GM12878 (cell line): ENCODE data around the gene ARL5A. TPM values are rescaled to one million over a fixed set of nuclear protein-coding genes. Genes with fewer than 3 reads are reported as not detected.

Source experiments
- BRCA1 ChIP-seq: IDR thresholded peaks from 2 replicates; pipeline ENCODE4 v1.6.1; 2011; ENCODE audit warnings: low read depth, low read length, improper control_type of control experiment
- HCFC1 ChIP-seq: fragments of 150-350 bp; IDR thresholded peaks from 2 replicates; pipeline ENCODE4 v1.6.1; 2014; ENCODE audit warnings: low read length
- RCOR1 ChIP-seq: conservative IDR thresholded peaks from 2 replicates; pipeline ENCODE4 v1.6.1; 2012; ENCODE audit warnings: low read depth, low read length, improper control_type of control experiment
- TBL1XR1 ChIP-seq: IDR thresholded peaks from 2 replicates; pipeline ENCODE4 v1.6.1; 2012; ENCODE audit warnings: low read depth, low read length, improper control_type of control experiment
- polyA plus RNA-seq, 11 experiments: library from polyadenylated mRNA; depleted of rRNA in 4 of 11; unstranded in 6 of 11; stranded (reverse) in 5 of 11; fragments of >200 nt; fragmentation: Nextera tagmentation in 4 of 11; fragmentation: Illumina TruSeq in 1 of 11; extraction: Ambion mirVana in 4 of 11; extraction: Trizol in 1 of 11; gene quantifications; 1 replicate in 1 of 11; 2 replicates in 10 of 11; pipeline versions ENCODE4 v1.2.1 to v1.2.3, GENCODE V29; 2011 to 2016; ENCODE audit warnings: inconsistent platforms in 2 of 11, missing spikeins in 2 of 11, low read depth in 1 of 11
- total RNA-seq, 4 experiments: library from RNA; depleted of rRNA in 3 of 4; stranded (reverse); fragments of >200 nt in 3 of 4; fragmentation: Illumina TruSeq in 1 of 4; extraction: Trizol in 1 of 4; gene quantifications; 2 replicates each; pipeline versions ENCODE4 v1.2.1 to v1.2.3, GENCODE V29; 2013 to 2021
- TF ChIP-seq, protein P1 (sequence below), 3 experiments: IDR thresholded peaks in 2 of 3; conservative IDR thresholded peaks in 1 of 3; 2 replicates each; pipeline ENCODE4 v1.5.1; 2011; ENCODE audit warnings: low read depth in 3 of 3, low read length in 3 of 3, mild to moderate bottlenecking in 3 of 3, control low read depth in 2 of 3, moderate library complexity in 2 of 3, inconsistent platforms in 1 of 3, mixed read lengths in 1 of 3; ENCODE audit not compliant: control insufficient read depth in 2 of 3, insufficient read depth in 1 of 3; ENCODE audit errors: extremely low read depth in 1 of 3
- TF ChIP-seq, protein P2 (sequence below): fragments of 450-650 bp; IDR thresholded peaks from 2 replicates; pipeline ENCODE4 v1.6.1; 2017; ENCODE audit warnings: mild to moderate bottlenecking
- TF ChIP-seq, protein P3 (sequence below): IDR thresholded peaks from 2 replicates; pipeline ENCODE4 v1.6.1; 2012; ENCODE audit warnings: improper control_type of control experiment, low read depth, low read length; ENCODE audit not compliant: insufficient replicate concordance

ARL5A gene
- total and polyA plus RNA-seq, 10 of the 15 experiments (the other 5 are each of a cell fraction or from before 2014, with no cell fraction given) = 9.4 to 52.9 (median 32.0) TPM

DNA sequence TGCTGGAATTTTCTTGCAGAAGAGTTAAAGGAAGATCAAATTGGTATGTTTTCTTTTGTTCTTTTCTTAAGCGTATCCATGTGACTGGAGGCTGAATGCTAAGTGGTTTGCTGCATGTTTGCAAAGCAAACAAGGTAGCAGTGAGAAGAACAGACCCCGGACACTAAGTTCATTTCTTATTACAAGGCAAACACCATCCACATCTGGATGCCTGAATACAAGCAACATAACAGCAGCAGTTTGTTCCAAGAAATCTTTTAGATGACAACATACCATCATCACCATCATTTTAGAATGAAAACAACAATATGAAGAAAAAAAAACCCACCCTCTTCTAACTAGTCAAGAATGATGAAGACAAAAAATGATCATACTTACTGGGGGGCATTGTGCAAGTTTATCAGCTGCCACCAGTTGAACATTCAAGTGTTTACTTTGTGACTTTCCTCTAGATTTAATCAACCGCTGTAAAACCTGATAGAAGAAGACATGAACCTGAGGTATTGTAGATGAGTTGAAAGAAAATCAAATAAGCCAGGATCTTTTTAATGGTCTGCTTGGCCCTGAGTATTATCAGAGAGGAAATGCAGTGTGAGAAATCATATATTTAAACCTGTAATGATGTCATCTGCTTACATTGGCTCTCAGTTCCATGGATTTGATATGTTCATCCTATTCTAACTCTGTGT is 25.0 kb upstream of the ARL5A start (continued):
- TF ChIP-seq, protein P1, sequence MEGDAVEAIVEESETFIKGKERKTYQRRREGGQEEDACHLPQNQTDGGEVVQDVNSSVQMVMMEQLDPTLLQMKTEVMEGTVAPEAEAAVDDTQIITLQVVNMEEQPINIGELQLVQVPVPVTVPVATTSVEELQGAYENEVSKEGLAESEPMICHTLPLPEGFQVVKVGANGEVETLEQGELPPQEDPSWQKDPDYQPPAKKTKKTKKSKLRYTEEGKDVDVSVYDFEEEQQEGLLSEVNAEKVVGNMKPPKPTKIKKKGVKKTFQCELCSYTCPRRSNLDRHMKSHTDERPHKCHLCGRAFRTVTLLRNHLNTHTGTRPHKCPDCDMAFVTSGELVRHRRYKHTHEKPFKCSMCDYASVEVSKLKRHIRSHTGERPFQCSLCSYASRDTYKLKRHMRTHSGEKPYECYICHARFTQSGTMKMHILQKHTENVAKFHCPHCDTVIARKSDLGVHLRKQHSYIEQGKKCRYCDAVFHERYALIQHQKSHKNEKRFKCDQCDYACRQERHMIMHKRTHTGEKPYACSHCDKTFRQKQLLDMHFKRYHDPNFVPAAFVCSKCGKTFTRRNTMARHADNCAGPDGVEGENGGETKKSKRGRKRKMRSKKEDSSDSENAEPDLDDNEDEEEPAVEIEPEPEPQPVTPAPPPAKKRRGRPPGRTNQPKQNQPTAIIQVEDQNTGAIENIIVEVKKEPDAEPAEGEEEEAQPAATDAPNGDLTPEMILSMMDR (IDR thresholded peaks at IDR 0.05 in 2 of 3, conservative IDR thresholded peaks at IDR 0.05 in 1 of 3; ENCODE audit: control insufficient read depth in 2 of 3, extremely low read depth in 1 of 3, insufficient read depth in 1 of 3, low read depth in 3 of 3, low read length in 3 of 3) = no peak
- TF ChIP-seq BRCA1 (no peak), RCOR1 (no peak), HCFC1 (no peak), TBL1XR1 (no peak)
- TF ChIP-seq, protein P2, sequence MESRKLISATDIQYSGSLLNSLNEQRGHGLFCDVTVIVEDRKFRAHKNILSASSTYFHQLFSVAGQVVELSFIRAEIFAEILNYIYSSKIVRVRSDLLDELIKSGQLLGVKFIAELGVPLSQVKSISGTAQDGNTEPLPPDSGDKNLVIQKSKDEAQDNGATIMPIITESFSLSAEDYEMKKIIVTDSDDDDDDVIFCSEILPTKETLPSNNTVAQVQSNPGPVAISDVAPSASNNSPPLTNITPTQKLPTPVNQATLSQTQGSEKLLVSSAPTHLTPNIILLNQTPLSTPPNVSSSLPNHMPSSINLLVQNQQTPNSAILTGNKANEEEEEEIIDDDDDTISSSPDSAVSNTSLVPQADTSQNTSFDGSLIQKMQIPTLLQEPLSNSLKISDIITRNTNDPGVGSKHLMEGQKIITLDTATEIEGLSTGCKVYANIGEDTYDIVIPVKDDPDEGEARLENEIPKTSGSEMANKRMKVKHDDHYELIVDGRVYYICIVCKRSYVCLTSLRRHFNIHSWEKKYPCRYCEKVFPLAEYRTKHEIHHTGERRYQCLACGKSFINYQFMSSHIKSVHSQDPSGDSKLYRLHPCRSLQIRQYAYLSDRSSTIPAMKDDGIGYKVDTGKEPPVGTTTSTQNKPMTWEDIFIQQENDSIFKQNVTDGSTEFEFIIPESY = no peak
- TF ChIP-seq, protein P3, sequence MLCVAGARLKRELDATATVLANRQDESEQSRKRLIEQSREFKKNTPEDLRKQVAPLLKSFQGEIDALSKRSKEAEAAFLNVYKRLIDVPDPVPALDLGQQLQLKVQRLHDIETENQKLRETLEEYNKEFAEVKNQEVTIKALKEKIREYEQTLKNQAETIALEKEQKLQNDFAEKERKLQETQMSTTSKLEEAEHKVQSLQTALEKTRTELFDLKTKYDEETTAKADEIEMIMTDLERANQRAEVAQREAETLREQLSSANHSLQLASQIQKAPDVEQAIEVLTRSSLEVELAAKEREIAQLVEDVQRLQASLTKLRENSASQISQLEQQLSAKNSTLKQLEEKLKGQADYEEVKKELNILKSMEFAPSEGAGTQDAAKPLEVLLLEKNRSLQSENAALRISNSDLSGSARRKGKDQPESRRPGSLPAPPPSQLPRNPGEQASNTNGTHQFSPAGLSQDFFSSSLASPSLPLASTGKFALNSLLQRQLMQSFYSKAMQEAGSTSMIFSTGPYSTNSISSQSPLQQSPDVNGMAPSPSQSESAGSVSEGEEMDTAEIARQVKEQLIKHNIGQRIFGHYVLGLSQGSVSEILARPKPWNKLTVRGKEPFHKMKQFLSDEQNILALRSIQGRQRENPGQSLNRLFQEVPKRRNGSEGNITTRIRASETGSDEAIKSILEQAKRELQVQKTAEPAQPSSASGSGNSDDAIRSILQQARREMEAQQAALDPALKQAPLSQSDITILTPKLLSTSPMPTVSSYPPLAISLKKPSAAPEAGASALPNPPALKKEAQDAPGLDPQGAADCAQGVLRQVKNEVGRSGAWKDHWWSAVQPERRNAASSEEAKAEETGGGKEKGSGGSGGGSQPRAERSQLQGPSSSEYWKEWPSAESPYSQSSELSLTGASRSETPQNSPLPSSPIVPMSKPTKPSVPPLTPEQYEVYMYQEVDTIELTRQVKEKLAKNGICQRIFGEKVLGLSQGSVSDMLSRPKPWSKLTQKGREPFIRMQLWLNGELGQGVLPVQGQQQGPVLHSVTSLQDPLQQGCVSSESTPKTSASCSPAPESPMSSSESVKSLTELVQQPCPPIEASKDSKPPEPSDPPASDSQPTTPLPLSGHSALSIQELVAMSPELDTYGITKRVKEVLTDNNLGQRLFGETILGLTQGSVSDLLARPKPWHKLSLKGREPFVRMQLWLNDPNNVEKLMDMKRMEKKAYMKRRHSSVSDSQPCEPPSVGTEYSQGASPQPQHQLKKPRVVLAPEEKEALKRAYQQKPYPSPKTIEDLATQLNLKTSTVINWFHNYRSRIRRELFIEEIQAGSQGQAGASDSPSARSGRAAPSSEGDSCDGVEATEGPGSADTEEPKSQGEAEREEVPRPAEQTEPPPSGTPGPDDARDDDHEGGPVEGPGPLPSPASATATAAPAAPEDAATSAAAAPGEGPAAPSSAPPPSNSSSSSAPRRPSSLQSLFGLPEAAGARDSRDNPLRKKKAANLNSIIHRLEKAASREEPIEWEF = no peak
- TF ChIP-seq, all 136 proteins: peak for 0
